ENCODE results near the gene ZNF438. TPM values are rescaled to one million over a fixed set of nuclear protein-coding genes. Genes with fewer than 3 reads are reported as not detected.

The ZNF438 gene, protein sequence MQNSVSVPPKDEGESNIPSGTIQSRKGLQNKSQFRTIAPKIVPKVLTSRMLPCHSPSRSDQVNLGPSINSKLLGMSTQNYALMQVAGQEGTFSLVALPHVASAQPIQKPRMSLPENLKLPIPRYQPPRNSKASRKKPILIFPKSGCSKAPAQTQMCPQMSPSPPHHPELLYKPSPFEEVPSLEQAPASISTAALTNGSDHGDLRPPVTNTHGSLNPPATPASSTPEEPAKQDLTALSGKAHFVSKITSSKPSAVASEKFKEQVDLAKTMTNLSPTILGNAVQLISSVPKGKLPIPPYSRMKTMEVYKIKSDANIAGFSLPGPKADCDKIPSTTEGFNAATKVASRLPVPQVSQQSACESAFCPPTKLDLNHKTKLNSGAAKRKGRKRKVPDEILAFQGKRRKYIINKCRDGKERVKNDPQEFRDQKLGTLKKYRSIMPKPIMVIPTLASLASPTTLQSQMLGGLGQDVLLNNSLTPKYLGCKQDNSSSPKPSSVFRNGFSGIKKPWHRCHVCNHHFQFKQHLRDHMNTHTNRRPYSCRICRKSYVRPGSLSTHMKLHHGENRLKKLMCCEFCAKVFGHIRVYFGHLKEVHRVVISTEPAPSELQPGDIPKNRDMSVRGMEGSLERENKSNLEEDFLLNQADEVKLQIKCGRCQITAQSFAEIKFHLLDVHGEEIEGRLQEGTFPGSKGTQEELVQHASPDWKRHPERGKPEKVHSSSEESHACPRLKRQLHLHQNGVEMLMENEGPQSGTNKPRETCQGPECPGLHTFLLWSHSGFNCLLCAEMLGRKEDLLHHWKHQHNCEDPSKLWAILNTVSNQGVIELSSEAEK
- 1 to 10 TPM in 2 of 3 donors, under 1 TPM in 1; 0.96 to 1.3 (median 1.2) TPM for total RNA-seq

DNA sequence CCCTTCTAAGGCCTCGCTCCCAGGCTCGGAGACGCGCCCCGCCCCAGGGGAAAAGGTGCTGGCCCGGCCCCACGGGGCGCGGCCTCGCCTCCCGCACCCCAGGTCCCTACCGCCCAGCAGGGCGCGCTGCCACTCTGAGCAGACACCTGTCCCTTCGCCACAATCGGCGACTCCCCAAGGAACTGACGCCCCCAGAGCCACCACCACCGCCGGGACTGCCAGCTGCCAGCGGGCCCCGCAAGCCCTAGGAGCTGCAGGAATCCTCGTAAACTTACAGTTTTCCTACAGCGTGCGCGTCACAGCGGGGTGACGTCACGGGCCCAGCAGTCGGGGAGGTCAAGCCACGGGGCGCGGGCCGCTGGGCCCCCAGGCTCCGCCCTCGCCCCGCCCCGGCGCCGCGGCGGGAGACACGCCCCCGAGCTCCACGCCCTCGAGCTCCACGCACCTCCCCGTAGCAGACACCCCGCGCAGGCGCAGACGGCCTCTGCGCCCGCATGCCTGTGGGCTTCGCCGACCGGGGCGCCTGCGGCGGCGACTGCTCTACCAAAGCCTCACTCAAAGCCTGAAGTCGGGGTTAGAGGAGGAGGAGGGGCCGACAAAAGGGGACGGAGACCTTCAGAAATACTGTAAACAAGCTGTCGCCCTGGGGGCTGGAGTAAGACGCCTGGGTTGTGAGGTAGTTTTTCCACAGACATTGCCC is at the start of gene ZNF438:
Gene ZNF438, minus strand, starts transcription at position 308 of the 700 bp plus-strand sequence. CDS start 154,831 bp downstream, outside the sequence.
- H3K27me3 Mint-ChIP-seq (ENCODE audit: low read depth): no peaks in the 10 kb centered on the region
- peak; percentile 82 to 87 for ATAC-seq
- peak; percentile 95 for DNase-seq
- no peaks in the 10 kb centered on the region for H3K9me3 Mint-ChIP-seq
- peak within 1 kb of the TSS; percentile 86 for H3K4me3 Mint-ChIP-seq
- peaks cover 11% of the 10 kb centered on the region for H3K4me1 Mint-ChIP-seq (ENCODE audit: low read depth)
- no peaks in the 10 kb centered on the region for H3K36me3 Mint-ChIP-seq (ENCODE audit: insufficient read depth)

DNA sequence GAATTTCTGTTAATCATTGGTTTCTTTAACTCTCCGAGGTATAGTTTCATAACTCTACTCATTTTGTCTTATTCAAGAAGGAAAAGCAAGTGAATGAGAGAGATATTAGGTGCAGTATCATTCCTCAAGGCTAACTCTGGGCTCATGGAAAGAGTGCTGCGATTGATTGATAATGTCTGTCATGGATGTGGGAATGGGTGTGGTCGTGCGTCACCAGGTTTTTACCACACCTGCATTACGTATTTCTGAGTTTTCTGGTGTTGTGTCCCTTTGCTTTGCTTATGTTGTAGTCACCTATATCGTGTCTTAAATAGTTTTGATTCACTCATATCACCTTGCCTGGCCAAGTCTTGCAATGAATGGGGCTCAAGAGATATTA is 44.9 kb upstream of the ZNF438 start:
- Mint-ChIP-seq H3K36me3 (ENCODE audit: insufficient read depth) (no peaks in the 10 kb centered on the region), H3K9me3 (no peaks in the 10 kb centered on the region), H3K4me1 (ENCODE audit: low read depth) (no peaks in the 10 kb centered on the region), H3K4me3 (no peak overlapping the region), H3K27me3 (ENCODE audit: low read depth) (peaks cover 6% of the 10 kb centered on the region)
- DNase-seq (no peak), ATAC-seq (no peak)

DNA sequence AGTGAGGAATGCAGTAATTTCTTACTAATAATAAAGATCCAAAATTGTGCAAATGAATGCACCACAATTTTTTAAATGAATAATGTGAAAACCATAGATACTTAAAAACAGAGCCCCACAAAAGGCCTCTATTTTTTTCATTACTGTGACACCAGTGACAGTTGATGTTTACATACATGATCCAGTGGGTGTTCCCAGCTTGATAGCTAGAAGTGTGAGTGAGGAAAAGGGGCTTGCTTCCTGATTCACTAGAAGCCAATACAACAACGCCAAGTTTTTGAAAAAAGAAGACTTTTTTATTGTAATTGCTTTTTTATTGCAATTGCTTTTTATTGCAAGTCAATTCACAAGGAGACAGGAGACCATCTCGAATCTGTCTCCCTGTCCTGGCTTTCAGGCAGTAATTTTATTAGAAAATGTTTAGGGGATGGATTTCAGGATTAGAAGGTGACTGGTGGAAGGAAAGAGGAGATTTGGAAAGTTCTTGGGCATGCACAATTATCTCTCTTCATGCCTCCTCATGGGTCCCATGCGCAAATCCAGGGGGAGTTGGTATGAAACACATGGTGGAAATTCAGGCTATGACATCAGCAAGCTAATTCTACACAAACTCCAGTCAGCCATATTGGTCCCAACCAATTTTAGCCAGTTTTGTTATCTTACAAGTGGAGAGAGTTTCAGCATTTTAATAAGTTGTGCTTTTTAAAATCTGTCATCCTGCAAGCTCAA is 44.4 kb upstream of the ZNF438 start:
- no peak for ATAC-seq
- Mint-ChIP-seq H3K4me1 (ENCODE audit: low read depth) (no peaks in the 10 kb centered on the region), H3K4me3 (no peak overlapping the region), H3K27me3 (ENCODE audit: low read depth) (peaks cover 11% of the 10 kb centered on the region), H3K36me3 (ENCODE audit: insufficient read depth) (no peaks in the 10 kb centered on the region), H3K9me3 (no peaks in the 10 kb centered on the region)
- DNase-seq: no peak

DNA sequence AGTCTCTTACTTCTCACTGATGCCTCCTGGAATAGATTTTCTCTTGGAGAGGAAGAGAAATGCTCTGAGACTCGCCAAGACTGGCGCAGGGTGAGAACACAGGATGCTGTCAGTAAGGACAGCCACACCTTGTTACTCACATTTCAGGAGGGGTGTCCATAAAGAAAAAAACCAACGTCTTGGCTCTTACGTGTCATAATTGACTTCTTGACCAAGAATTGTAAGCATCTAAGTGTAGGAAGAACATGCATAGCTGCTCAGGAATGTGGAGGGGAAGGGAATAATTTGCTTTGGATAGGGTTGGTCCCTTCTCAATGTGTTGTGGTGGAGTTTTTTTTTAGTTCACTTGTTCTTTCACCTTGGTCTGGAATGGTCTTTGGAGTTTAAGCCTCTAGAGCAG is 43.8 kb upstream of the ZNF438 start:
- no peaks in the 10 kb centered on the region for H3K36me3 Mint-ChIP-seq (ENCODE audit: insufficient read depth)

DNA sequence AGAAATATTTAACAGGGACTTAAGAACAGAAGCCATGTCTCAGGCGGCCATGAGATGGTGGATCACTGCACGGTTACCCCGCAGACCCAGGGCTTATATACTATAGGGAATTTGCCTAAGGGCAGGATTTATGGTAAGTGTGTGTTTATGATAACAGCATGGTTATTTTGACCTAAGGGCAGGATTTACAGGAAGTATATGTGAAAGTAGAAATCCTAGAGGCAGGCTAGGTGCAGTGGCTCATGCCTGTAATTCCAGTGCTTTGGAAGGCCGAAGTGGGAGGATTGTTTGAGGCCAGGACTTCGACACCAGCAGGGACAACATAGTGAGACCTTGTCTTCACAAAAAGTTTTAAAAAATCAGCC is 43.0 kb upstream of the ZNF438 start:
- DNase-seq (no peak), ATAC-seq (no peak)
- Mint-ChIP-seq H3K36me3 (ENCODE audit: insufficient read depth) (no peaks in the 10 kb centered on the region), H3K4me3 (no peak overlapping the region), H3K4me1 (ENCODE audit: low read depth) (no peaks in the 10 kb centered on the region), H3K27me3 (ENCODE audit: low read depth) (peaks cover 12% of the 10 kb centered on the region), H3K9me3 (no peaks in the 10 kb centered on the region)

More for the DNA sequence above, 43.8 kb upstream of the ZNF438 start:
- ATAC-seq (no peak), DNase-seq (no peak)
- Mint-ChIP-seq H3K4me1 (ENCODE audit: low read depth) (no peaks in the 10 kb centered on the region), H3K9me3 (no peaks in the 10 kb centered on the region), H3K27me3 (ENCODE audit: low read depth) (peaks cover 12% of the 10 kb centered on the region), H3K4me3 (no peak overlapping the region)

DNA sequence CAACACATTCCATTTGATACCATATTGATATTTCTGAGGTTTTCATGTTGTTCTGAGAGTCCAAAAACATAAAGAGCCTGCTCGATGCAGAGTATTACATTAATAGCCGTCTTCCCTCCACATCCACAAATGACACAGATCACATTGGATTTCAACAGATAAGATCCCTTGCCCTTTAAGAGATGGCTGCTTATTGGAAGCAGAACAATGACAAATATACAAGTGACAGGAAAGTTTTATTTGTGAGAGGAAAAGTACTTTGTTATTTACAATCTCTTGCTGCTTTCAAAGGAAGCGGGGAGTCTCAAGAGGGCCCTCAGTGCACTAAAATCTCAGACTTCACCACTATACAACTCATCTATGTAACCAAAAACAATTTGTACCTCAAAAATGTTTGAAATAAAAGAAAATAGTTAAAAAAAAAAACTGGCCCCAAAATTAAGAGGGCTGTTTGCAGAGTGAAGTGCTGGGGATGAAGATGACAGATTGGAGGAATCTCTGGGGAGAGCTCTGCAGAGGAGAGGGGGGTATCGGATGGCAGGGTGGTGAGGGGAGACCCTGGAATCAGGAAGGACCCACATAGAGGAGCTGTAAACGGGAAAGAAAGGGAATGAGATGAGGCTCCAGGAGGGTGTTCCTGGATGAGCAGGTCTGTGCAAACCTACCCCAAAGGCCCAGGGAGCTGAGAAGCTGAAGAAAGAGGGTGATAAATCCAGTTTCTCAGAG is 42.5 kb upstream of the ZNF438 start:
- Mint-ChIP-seq H3K4me1 (ENCODE audit: low read depth) (no peaks in the 10 kb centered on the region), H3K9me3 (no peaks in the 10 kb centered on the region), H3K4me3 (no peak overlapping the region), H3K36me3 (ENCODE audit: insufficient read depth) (no peaks in the 10 kb centered on the region), H3K27me3 (ENCODE audit: low read depth) (peaks cover 16% of the 10 kb centered on the region)
- ATAC-seq (no peak), DNase-seq (no peak)

DNA sequence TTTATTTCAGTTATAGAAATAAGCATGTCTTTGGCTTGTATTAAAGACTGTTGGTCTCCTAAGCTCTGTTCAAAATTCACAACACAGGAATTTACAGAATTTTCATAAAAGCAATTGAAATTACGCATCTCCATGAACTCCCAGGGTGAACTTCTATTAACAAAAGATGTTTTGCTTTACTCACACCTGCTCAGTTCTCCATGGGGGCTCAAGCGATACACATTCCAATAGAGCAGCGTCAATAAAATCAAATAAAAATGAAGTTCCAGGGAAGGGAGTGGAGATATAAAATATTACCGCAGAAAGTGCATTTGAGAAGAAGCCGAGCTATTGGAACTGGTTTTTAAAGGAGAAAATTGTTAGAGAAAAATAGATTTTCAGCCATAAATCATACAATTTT is 41.5 kb upstream of the ZNF438 start:
- Mint-ChIP-seq H3K27me3 (ENCODE audit: low read depth) (peaks cover 16% of the 10 kb centered on the region), H3K4me3 (no peak overlapping the region), H3K9me3 (no peaks in the 10 kb centered on the region), H3K4me1 (ENCODE audit: low read depth) (no peaks in the 10 kb centered on the region), H3K36me3 (ENCODE audit: insufficient read depth) (no peaks in the 10 kb centered on the region)
- DNase-seq (no peak), ATAC-seq (no peak)

DNA sequence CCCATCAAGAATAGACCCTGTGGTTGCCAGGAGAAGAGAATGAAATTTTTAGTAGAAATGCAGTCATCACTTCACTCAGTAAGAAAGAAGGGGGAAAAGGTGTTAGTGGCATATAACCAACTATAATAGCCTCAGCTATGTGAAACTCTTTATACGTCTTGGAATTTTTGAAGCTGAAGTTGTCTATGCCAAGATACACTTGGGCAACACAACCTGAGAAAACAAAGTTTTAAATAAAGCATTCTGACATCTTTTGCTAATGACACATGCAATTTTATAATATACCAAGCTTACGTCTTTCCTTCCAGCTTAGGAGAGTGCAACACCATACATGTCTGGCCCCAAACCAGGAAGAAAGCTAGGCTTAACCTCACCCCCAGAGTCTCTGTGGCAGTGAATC is 40.8 kb upstream of the ZNF438 start:
- no peaks in the 10 kb centered on the region for H3K9me3 Mint-ChIP-seq
- H3K36me3 Mint-ChIP-seq (ENCODE audit: insufficient read depth): no peaks in the 10 kb centered on the region
- no peak overlapping the region for H3K4me3 Mint-ChIP-seq
- peaks cover 16% of the 10 kb centered on the region for H3K27me3 Mint-ChIP-seq (ENCODE audit: low read depth)
- DNase-seq: no peak
- no peaks in the 10 kb centered on the region for H3K4me1 Mint-ChIP-seq (ENCODE audit: low read depth)
- ATAC-seq: no peak

DNA sequence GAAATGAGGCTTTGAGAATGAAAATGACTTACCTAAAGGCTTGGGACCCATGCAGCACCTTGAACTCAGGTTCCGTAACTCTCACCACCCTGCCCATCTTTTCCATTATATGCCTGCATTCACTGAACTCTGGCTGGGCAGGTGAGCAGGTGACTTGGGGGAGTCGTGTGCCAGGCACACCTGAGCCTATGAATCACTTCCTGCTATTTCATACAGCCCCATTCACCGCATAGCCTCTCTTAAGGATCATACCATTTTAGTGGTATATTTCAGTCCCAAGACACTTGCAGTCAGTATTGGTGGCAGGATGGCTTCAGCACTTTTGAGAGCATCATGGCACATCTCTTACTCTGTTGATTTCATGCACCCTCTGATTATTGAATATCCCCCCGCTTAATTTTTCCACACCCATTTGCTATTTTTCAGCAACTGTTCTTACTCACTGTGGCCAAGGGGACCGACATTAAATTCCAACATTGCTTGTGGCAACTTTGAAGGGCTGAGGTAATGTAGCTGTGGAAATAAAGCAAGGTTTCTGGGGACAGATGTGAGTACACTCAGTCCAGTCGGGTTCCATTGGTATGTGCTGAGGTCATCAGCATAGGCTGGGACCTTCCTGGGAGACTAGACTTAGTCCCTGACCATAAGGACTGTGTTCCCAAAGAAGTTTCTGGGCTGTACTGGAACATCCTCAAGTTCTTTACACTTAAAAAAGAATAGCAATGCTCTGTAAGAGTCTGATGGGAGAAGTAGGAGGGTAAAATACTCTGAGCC is 39.8 kb upstream of the ZNF438 start:
- no peak for DNase-seq
- Mint-ChIP-seq H3K27me3 (ENCODE audit: low read depth) (peaks cover 16% of the 10 kb centered on the region), H3K9me3 (no peaks in the 10 kb centered on the region), H3K4me3 (no peak overlapping the region), H3K4me1 (ENCODE audit: low read depth) (no peaks in the 10 kb centered on the region), H3K36me3 (ENCODE audit: insufficient read depth) (no peaks in the 10 kb centered on the region)
- no peak for ATAC-seq

DNA sequence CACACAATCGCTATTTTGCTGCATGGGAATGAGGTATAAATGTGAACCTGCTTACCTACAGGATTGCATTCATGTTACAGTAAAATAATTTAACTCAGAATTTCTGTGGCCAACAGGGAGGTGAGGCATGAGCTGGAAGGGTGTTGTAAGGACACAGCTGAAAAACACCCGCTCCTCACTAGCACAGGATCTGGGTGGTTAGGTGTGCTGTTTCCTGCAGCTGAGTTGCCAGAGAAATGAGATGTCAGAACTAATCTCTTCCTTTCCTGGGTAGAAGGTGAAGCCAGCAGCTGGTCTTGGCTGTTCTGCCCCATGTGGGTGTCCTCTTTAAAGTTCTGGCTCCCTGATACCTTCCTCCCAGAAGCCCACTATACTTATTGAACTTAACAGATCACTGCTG is 39.0 kb upstream of the ZNF438 start:
- ATAC-seq (no peak), DNase-seq (no peak)
- Mint-ChIP-seq H3K27me3 (ENCODE audit: low read depth) (peaks cover 16% of the 10 kb centered on the region), H3K9me3 (no peaks in the 10 kb centered on the region), H3K36me3 (ENCODE audit: insufficient read depth) (no peaks in the 10 kb centered on the region), H3K4me1 (ENCODE audit: low read depth) (no peaks in the 10 kb centered on the region), H3K4me3 (no peak overlapping the region)

DNA sequence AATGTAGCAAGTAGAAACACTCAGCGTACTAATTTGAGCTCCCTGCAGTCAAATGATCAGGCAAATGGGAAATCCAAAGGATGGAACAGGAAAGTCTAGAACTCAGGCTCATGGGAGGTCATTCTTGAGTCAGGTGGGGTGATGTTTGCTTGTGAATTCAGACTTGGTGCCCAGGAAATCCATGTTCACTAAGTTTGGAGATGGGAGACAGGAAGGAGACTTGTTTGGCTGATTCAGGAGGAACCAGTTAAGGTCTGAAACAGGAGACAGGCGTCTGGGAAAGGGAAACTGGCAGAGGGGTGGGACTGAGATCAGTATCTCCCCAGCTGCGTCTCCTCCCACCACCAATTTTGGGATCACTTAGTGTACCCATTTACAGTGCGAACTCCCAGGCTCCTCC is 38.4 kb upstream of the ZNF438 start:
- H3K27me3 Mint-ChIP-seq (ENCODE audit: low read depth): peaks cover 16% of the 10 kb centered on the region
- ATAC-seq (no peak), DNase-seq (no peak)
- H3K9me3 Mint-ChIP-seq: no peaks in the 10 kb centered on the region
- no peak overlapping the region for H3K4me3 Mint-ChIP-seq
- no peaks in the 10 kb centered on the region for H3K36me3 Mint-ChIP-seq (ENCODE audit: insufficient read depth)
- no peaks in the 10 kb centered on the region for H3K4me1 Mint-ChIP-seq (ENCODE audit: low read depth)

DNA sequence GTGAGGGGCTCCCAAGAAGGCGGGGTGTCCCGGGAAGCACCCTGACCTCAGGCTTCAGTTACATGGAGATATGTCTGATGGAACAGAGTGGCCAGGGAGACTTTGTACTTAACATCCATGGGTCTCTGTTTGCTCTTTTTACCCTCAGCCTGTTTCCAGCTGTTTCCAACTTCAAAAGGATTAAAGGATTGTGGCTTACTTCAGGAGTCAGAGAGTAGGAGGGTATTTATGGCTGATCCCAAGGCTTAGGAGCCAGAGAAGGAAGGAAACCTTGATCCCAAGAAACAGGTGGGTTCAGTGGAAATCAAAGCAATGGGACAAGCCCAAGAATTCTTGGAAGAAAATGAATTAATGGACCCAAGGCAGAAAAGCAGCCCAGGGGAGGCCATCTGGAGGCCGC is 37.7 kb upstream of the ZNF438 start:
- H3K4me1 Mint-ChIP-seq (ENCODE audit: low read depth): no peaks in the 10 kb centered on the region
- H3K4me3 Mint-ChIP-seq: no peak overlapping the region
- ATAC-seq (no peak), DNase-seq (no peak)
- no peaks in the 10 kb centered on the region for H3K36me3 Mint-ChIP-seq (ENCODE audit: insufficient read depth)
- no peaks in the 10 kb centered on the region for H3K9me3 Mint-ChIP-seq
- peaks cover 19% of the 10 kb centered on the region for H3K27me3 Mint-ChIP-seq (ENCODE audit: low read depth)

DNA sequence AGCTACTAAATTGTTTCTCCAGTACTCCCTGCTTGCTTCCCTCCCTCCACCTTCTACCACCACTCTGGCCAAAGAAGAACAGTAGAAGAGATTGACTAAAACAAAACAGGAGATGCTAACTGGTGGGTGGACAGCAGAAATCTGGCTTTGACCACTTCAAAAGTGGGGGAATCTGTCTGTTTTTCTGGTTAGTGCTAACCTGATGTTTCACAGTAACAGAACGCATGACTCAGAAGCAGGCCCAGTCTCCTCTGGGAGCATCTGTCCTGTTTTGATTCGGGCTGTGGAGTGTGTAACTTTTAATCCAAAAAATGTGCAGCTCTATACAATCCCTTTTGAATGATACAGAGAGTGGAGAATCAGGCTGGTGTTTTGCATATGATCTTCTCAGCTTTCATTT is 32.7 kb upstream of the ZNF438 start:
- Mint-ChIP-seq H3K4me1 (ENCODE audit: low read depth) (no peaks in the 10 kb centered on the region), H3K4me3 (no peak overlapping the region), H3K36me3 (ENCODE audit: insufficient read depth) (no peaks in the 10 kb centered on the region), H3K27me3 (ENCODE audit: low read depth) (peaks cover 22% of the 10 kb centered on the region), H3K9me3 (no peaks in the 10 kb centered on the region)
- no peak for ATAC-seq
- no peak for DNase-seq
